ENCODE results near the gene KIAA0930. TPM values are rescaled to one million over a fixed set of nuclear protein-coding genes. Genes with fewer than 3 reads are reported as not detected.
A peak's percentile ranks its signal among the peaks of the same experiment; 100 is the strongest.

KIAA0930 gene
- total RNA-seq, 1 donor = 43.4 TPM

DNA sequence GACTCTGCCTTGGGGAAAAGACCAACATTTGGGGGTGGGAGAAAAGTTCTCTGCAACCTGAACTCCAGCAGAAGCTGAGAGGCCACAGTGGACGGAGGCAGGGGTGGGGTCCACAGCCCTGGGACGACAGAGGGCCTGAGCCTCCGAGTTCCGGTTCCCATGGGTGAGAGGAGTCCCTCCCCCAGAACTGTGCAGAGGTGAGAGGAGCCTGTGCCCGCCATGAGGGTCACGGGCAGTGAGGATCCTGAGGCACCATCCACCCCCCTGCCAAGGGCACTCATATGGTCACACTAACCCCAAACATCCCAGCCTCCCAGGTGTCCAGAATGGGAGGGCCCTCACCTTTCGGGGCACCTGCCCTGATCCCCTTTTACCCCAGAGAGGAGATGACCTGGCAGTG, 30.5 kb downstream of the KIAA0930 start:
- TF ChIP-seq, protein P1, sequence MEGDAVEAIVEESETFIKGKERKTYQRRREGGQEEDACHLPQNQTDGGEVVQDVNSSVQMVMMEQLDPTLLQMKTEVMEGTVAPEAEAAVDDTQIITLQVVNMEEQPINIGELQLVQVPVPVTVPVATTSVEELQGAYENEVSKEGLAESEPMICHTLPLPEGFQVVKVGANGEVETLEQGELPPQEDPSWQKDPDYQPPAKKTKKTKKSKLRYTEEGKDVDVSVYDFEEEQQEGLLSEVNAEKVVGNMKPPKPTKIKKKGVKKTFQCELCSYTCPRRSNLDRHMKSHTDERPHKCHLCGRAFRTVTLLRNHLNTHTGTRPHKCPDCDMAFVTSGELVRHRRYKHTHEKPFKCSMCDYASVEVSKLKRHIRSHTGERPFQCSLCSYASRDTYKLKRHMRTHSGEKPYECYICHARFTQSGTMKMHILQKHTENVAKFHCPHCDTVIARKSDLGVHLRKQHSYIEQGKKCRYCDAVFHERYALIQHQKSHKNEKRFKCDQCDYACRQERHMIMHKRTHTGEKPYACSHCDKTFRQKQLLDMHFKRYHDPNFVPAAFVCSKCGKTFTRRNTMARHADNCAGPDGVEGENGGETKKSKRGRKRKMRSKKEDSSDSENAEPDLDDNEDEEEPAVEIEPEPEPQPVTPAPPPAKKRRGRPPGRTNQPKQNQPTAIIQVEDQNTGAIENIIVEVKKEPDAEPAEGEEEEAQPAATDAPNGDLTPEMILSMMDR (IDR thresholded peaks at IDR 0.05; ENCODE audit: extremely low read depth, low read depth, low read length) = no peak
- Histone ChIP-seq H3K79me2 (ENCODE audit: insufficient read depth, low read length) (peaks cover 30% of the 10 kb centered on the region), H4K20me1 (ENCODE audit: insufficient read depth, low read length) (peaks cover 11% of the 10 kb centered on the region), H3K27me3 (ENCODE audit: insufficient read depth, low read length) (no peaks in the 10 kb centered on the region), H3K9me3 (ENCODE audit: low read depth, low read length) (no peaks in the 10 kb centered on the region), H3K4me2 (ENCODE audit: insufficient read depth, low read length) (no peak overlapping the region), H2AFZ (ENCODE audit: low read length) (no peak overlapping the region), H3K27ac (ENCODE audit: low read depth, low read length) (no peak overlapping the region), H3K36me3 (ENCODE audit: insufficient read depth, low read length) (no peaks in the 10 kb centered on the region), H3K4me1 (ENCODE audit: insufficient read depth, low read length) (peaks cover 30% of the 10 kb centered on the region), H3K4me3 (ENCODE audit: insufficient read depth, low read length) (no peak overlapping the region)
- peak; percentile 62 for DNase-seq (ENCODE audit: insufficient read length, low spot score, missing footprints)

DNA sequence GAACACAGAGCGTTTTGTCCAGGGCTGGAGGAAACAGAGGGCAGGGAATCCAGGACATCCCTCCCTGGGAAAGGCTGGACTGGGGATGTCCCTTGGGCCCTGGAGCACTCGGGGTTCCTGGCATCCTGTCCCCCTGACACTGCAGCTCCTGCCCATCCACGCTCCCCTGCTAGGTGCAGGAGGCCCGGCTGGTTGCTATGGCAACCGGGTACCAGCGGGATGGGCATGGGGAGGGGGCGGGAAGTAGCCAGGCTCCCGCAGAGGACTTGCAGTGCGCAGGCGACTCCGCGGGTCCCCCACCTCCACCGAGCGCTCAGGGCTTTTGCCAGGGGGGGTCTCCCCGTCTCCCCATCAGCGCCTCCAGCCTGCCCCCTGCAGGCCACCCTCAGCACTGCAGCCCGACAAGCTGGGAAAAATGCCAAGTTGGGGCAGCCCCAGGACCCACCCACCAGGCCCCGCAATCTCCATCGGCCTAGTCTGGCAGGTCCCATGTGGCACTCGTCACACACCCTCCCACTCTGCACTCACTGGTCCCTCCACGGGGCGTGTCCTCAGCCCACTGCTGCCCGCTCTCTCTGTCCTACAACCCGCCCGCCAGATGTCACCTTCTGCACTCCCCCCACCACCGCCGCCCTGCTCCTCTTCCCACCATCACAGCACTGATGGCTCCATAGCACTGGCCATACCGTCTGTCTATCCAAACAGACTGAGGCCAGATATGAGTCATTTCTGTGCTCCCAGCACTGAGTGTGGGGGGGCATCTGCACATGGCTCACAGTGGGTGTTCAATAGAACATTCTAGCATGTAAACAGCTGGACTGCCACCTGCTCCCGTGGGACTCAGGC, 31.5 kb downstream of the KIAA0930 start:
- Histone ChIP-seq H3K9me3 (ENCODE audit: low read depth, low read length) (no peaks in the 10 kb centered on the region), H2AFZ (ENCODE audit: low read length) (no peak overlapping the region), H4K20me1 (ENCODE audit: insufficient read depth, low read length) (peaks cover 11% of the 10 kb centered on the region), H3K27ac (ENCODE audit: low read depth, low read length) (peak overlapping the region; percentile 51), H3K4me2 (ENCODE audit: insufficient read depth, low read length) (peak overlapping the region; percentile 38), H3K36me3 (ENCODE audit: insufficient read depth, low read length) (no peaks in the 10 kb centered on the region), H3K79me2 (ENCODE audit: insufficient read depth, low read length) (peaks cover 27% of the 10 kb centered on the region), H3K27me3 (ENCODE audit: insufficient read depth, low read length) (no peaks in the 10 kb centered on the region), H3K4me3 (ENCODE audit: insufficient read depth, low read length) (peak overlapping the region; percentile 39), H3K4me1 (ENCODE audit: insufficient read depth, low read length) (peaks cover 30% of the 10 kb centered on the region)
- peak; percentile 96 for DNase-seq (ENCODE audit: insufficient read length, low spot score, missing footprints)
- TF ChIP-seq, protein P1 (IDR thresholded peaks at IDR 0.05; ENCODE audit: extremely low read depth, low read depth, low read length) = peak; percentile 70

DNA sequence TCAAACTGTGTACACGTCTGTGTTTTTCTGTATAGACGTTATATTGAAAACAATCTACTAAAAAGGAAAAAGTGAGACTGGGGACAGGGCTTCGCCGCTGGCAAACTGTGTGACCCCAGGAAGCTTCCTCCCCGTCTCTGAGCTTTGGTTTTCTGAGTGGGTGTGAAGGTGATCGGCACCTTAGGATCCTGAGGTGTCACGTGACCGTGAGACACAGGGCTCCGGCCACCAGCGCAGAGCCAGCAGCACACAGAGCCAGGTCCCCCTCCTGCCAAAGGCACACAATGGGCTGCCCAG, 32.0 kb downstream of the KIAA0930 start:
- Histone ChIP-seq H3K27ac (ENCODE audit: low read depth, low read length) (peak overlapping the region; percentile 42), H2AFZ (ENCODE audit: low read length) (no peak overlapping the region), H3K4me1 (ENCODE audit: insufficient read depth, low read length) (peaks cover 30% of the 10 kb centered on the region)

More for the DNA sequence above, 32.0 kb downstream of the KIAA0930 start:
- peaks cover 24% of the 10 kb centered on the region for H3K79me2 ChIP-seq (ENCODE audit: insufficient read depth, low read length)
- H3K27me3 ChIP-seq (ENCODE audit: insufficient read depth, low read length) = no peaks in the 10 kb centered on the region
- H3K36me3 ChIP-seq (ENCODE audit: insufficient read depth, low read length) = no peaks in the 10 kb centered on the region
- H3K4me3 ChIP-seq (ENCODE audit: insufficient read depth, low read length) = no peak overlapping the region
- H3K9me3 ChIP-seq (ENCODE audit: low read depth, low read length) = no peaks in the 10 kb centered on the region
- no peak overlapping the region for H3K4me2 ChIP-seq (ENCODE audit: insufficient read depth, low read length)
- peaks cover 11% of the 10 kb centered on the region for H4K20me1 ChIP-seq (ENCODE audit: insufficient read depth, low read length)
- DNase-seq (ENCODE audit: insufficient read length, low spot score, missing footprints) = no peak
- TF ChIP-seq, protein P1 (IDR thresholded peaks at IDR 0.05; ENCODE audit: extremely low read depth, low read depth, low read length) = no peak

Data from osteoblast (primary cell).